ENCODE results near the gene IQGAP2. TPM values are rescaled to one million over a fixed set of nuclear protein-coding genes. Genes with fewer than 3 reads are reported as not detected.

IQGAP2 gene
- total and polyA plus RNA-seq, 9 of the 15 experiments (the other 6 are each of a cell fraction or from before 2014, with no cell fraction given) = 8.7 to 23.2 (median 17.4) TPM

- ATAC-seq (no peak), DNase-seq (ENCODE audit: extremely low read depth in 1 of 4, low spot score in 3 of 4) (no peak), FAIRE-seq (no peak)
- Histone ChIP-seq H4K20me1 (replicated peaks; ENCODE audit: control insufficient read depth, insufficient read depth, low read length) (no peaks in the 10 kb centered on the region), H3K4me2 (ENCODE audit: insufficient read depth, low read length) (no peak overlapping the region), H3K9me1 (ENCODE audit: control insufficient read depth, insufficient read depth, low read length) (no peaks in the 10 kb centered on the region), H3K36me3 (ENCODE audit: control insufficient read depth, insufficient read depth, low read length) (no peaks in the 10 kb centered on the region), H3K4me1 (replicated peaks in 1 of 2; ENCODE audit: control insufficient read depth in 2 of 2, insufficient read depth in 2 of 2, low read length in 2 of 2) (no peaks in the 10 kb centered on the region; a peak in 1 of 5 replicates), H3K4me3 (no peak overlapping the region), H3K27ac (ENCODE audit: extremely low read depth, low read depth, low read length) (no peak overlapping the region), H3K79me2 (ENCODE audit: control insufficient read depth, insufficient read depth, low read length) (no peaks in the 10 kb centered on the region), H3K9ac (ENCODE audit: insufficient read depth in 1 of 2, low read depth in 2 of 2, low read length in 2 of 2) (no peak overlapping the region), H3K27me3 (ENCODE audit: control insufficient read depth in 2 of 2, insufficient read depth in 2 of 2, low read length in 2 of 2) (no peaks in the 10 kb centered on the region), H2AFZ (ENCODE audit: low read depth, low read length) (no peak overlapping the region), H3K9me3 (replicated peaks; ENCODE audit: control insufficient read depth, insufficient read depth, low read depth, low read length) (no peaks in the 10 kb centered on the region)
- BruUV-seq (replicated peaks) = no TSS peak
- CTCF ChIA-PET (ENCODE audit: low intra/inter-chr PET ratio) = no interaction called here
- 50% methylated on average over 2 of the region's 2 CpGs for WGBS (ENCODE audit: insufficient coverage, low coverage, missing lambda C conversion rate)
- POLR2A ChIA-PET = no interaction called here
- in situ Hi-C loops (cut with MboI) = no loop called here
- intact Hi-C loops (cut with micrococcal nuclease) = no loop called here
- TF ChIP-seq ZNF197 (CRISPR knock-in tag; IDR thresholded peaks at IDR 0.05; ENCODE audit: low read depth) (no peak), NONO (IDR thresholded peaks at IDR 0.05; ENCODE audit: low read depth in 2 of 2, low read length in 1 of 2) (no peak), ZNF212 (CRISPR knock-in tag; IDR thresholded peaks at IDR 0.05) (no peak), MCM2 (IDR thresholded peaks at IDR 0.05; ENCODE audit: low read depth) (no peak), ZNF184 (CRISPR knock-in tag; IDR thresholded peaks at IDR 0.05) (no peak), CHD1 (IDR thresholded peaks at IDR 0.05; ENCODE audit: low read length) (no peak), SREBF2 (CRISPR knock-in tag; IDR thresholded peaks at IDR 0.05) (no peak), HINFP (tag; conservative IDR thresholded peaks at IDR 0.05; ENCODE audit: low read depth) (no peak), XRCC5 (IDR thresholded peaks at IDR 0.05; ENCODE audit: low read depth, low read length) (no peak), RB1 (IDR thresholded peaks at IDR 0.05; ENCODE audit: low read depth) (no peak), ARHGAP35 (IDR thresholded peaks at IDR 0.05; ENCODE audit: partially characterized antibody) (no peak), ZNF174 (CRISPR knock-in tag; IDR thresholded peaks at IDR 0.05) (no peak), ZNF280B (CRISPR knock-in tag; IDR thresholded peaks at IDR 0.05) (no peak)
Observed at GRCh38 chr5:76553251-76553650, 150.2 kb downstream of the IQGAP2 start.
